IPS-18a (cell line): ENCODE measurements around the gene GPR82.

Source experiments
- H3K27ac ChIP-seq: one replicate; pipeline ENCODE4 v1.5.1; 2013; ENCODE audit warnings: low read length
- H3K27me3 ChIP-seq: one replicate; pipeline ENCODE4 v1.6.1; 2013; ENCODE audit warnings: mild to moderate bottlenecking, low read length; ENCODE audit not compliant: control insufficient read depth, insufficient read depth
- H3K36me3 ChIP-seq: one replicate; pipeline ENCODE4 v1.6.1; 2013; ENCODE audit warnings: low read depth, low read length; ENCODE audit not compliant: control insufficient read depth
- H3K4me1 ChIP-seq: one replicate; pipeline ENCODE4 v1.6.1; 2013; ENCODE audit warnings: low read depth, low read length; ENCODE audit not compliant: control insufficient read depth
- H3K4me3 ChIP-seq: one replicate; pipeline ENCODE4 v1.5.1; 2013; ENCODE audit warnings: low read length
- H3K9ac ChIP-seq: one replicate; pipeline ENCODE4 v1.6.1; 2013; ENCODE audit warnings: mild to moderate bottlenecking, low read length, moderate library complexity
- H3K9me3 ChIP-seq: one replicate; pipeline ENCODE4 v1.6.1; 2013; ENCODE audit warnings: low read depth, low read length; ENCODE audit not compliant: control insufficient read depth

GPR82 gene

GRCh38 chrX:41758401-41758800 lies 34.4 kb downstream of the GPR82 start:
- Histone ChIP-seq H3K9me3 (peaks cover 4% of the 10 kb centered on the region), H3K36me3 (no peaks in the 10 kb centered on the region), H3K9ac (no peak overlapping the region), H3K4me1 (no peaks in the 10 kb centered on the region), H3K27ac (no peak overlapping the region), H3K27me3 (no peaks in the 10 kb centered on the region), H3K4me3 (no peak overlapping the region)

GRCh38 chrX:41759817-41760216 lies 35.8 kb downstream of the GPR82 start:
- H3K4me3 ChIP-seq: no peak overlapping the region
- H3K27ac ChIP-seq: no peak overlapping the region
- H3K9ac ChIP-seq: no peak overlapping the region
- H3K36me3 ChIP-seq: no peaks in the 10 kb centered on the region
- no peaks in the 10 kb centered on the region for H3K27me3 ChIP-seq
- H3K4me1 ChIP-seq: no peaks in the 10 kb centered on the region
- H3K9me3 ChIP-seq: peaks cover 7% of the 10 kb centered on the region

- Histone ChIP-seq H3K4me1 (no peaks in the 10 kb centered on the region), H3K27me3 (no peaks in the 10 kb centered on the region), H3K4me3 (no peak overlapping the region), H3K36me3 (no peaks in the 10 kb centered on the region), H3K9ac (no peak overlapping the region), H3K27ac (no peak overlapping the region), H3K9me3 (peaks cover 3% of the 10 kb centered on the region)
Observed at GRCh38 chrX:41761169-41761568, 37.2 kb downstream of the GPR82 start.

GRCh38 chrX:41761702-41762101 lies 37.7 kb downstream of the GPR82 start:
- no peak overlapping the region for H3K9ac ChIP-seq
- H3K36me3 ChIP-seq: no peaks in the 10 kb centered on the region
- no peak overlapping the region for H3K27ac ChIP-seq
- peaks cover 3% of the 10 kb centered on the region for H3K9me3 ChIP-seq
- no peak overlapping the region for H3K4me3 ChIP-seq
- no peaks in the 10 kb centered on the region for H3K4me1 ChIP-seq
- H3K27me3 ChIP-seq: no peaks in the 10 kb centered on the region

GRCh38 chrX:41779030-41779564 lies 55.1 kb downstream of the GPR82 start:
- Histone ChIP-seq H3K9ac (no peak overlapping the region), H3K9me3 (peaks cover 3% of the 10 kb centered on the region), H3K36me3 (no peaks in the 10 kb centered on the region), H3K27me3 (no peaks in the 10 kb centered on the region), H3K27ac (no peak overlapping the region), H3K4me3 (no peak overlapping the region), H3K4me1 (no peaks in the 10 kb centered on the region)
